Neural progenitor cell (in vitro differentiated cells): ENCODE data around the gene NEDD4L.

Source experiments
- CTCF ChIP-seq: fragments of 200-600 bp; sonication (generic); IDR thresholded peaks from 2 replicates; pipeline ENCODE4 v1.5.1; 2017; ENCODE audit warnings: antibody characterized with exemption, mild to moderate bottlenecking
- EZH2phosphoT487 ChIP-seq: fragments of 200-600 bp; sonication (generic); IDR thresholded peaks from 2 replicates; pipeline ENCODE4 v1.6.1; 2017; ENCODE audit warnings: antibody characterized with exemption

GRCh38 chr18:58020567-58021107 lies 23.4 kb upstream of the NEDD4L start:
- TF ChIP-seq CTCF (no peak), EZH2phosphoT487 (no peak)
